Left ventricle myocardium inferior (tissue), 1 donor: ENCODE data around the gene PSMB7. TPM values are rescaled to one million over a fixed set of nuclear protein-coding genes. Genes with fewer than 3 reads are reported as not detected.

Source experiments
- DNase-seq: peaks from one replicate; pipeline ENCODE4 v3.0.0-alpha.2; 2020
- H3K27ac ChIP-seq: fragments of 200-600 bp; replicated peaks from 2 replicates; pipeline ENCODE4 v1.8.0; 2021
- H3K27me3 ChIP-seq: fragments of 200-600 bp; 2 replicates; pipeline ENCODE4 v1.8.0; 2021; ENCODE audit warnings: low read depth
- H3K36me3 ChIP-seq: fragments of 200-600 bp; 2 replicates; pipeline ENCODE4 v1.8.0; 2021
- H3K4me1 ChIP-seq: fragments of 200-600 bp; 2 replicates; pipeline ENCODE4 v1.8.0; 2021
- H3K4me3 ChIP-seq: fragments of 200-600 bp; 2 replicates; pipeline ENCODE4 v1.8.0; 2021; ENCODE audit warnings: mild to moderate bottlenecking, moderate library complexity
- H3K9me3 ChIP-seq: fragments of 200-600 bp; replicated peaks from 2 replicates; pipeline ENCODE4 v1.8.0; 2021
- intact Hi-C: fragments of 100-400 bp; cut with micrococcal nuclease; formaldehyde crosslinking; loops from one replicate; pipeline ENCODE4 v1.11.0; 2022
- long read RNA-seq: library from polyadenylated mRNA; unstranded; transcript quantifications from one replicate; pipeline ENCODE4 v2.0.0, GENCODE V29; 2021
- total RNA-seq: library from RNA; stranded (reverse); fragmentation: NEBNext Ultra II Directional; extraction: Animal tissue kit (Norgen Biotek cat#: 25700); gene quantifications from one replicate; pipeline ENCODE4 v1.2.1, GENCODE V29; 2021
- TF ChIP-seq, protein P1 (sequence below): fragments of 200-600 bp; IDR thresholded peaks from 2 replicates; pipeline ENCODE4 v1.8.0; 2021; ENCODE audit warnings: antibody characterized with exemption, mild to moderate bottlenecking, borderline replicate concordance
- donor health status: DM: no; HTN: yes; CAD: no; lungs with severe emphysema.

The PSMB7 gene
- total RNA-seq = 159 TPM
- long read RNA-seq, transcript PSMB7-201 (8 exons, 980 nt) = major isoform, 104 of 112 reads
- long read RNA-seq, partial matches to known transcripts = 5 of 112 reads
- long read RNA-seq, other reads (novel, unspliced or antisense) = 3 of 112 reads

DNA sequence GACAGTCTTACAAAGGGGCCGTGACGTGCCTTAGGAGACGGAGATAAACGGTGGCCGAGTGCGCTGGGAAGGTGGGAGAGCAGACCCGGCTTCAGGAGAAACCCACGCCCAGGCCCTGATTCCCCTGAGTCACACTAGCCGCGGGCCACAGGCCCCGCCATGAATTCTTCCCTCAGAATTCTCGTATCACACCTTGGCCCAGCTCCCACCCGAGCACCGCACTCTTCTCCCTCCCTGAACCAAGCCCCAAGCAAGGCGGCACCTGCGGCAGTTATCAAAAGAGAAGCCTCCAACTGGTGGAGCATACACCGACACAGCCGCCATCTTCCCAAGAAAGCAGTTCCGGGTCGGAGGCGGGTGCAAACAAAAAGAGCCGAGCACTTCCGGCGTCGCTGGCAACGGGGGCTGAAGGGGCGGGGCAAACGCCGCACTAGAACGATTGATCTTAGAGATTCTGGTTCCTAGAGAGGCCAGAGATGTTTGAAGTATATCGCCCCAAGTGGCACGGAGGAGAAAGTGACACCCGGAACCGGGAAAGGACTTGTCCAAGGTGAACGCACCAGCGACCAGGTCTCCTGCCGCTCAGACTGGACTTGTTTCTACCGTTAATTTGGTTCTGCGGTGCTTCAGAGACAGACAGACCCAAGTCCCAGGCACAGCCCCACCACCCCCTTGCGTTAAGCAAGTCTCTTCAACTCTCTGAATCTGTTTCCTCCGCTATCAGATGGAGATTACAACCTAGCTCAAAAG is at the start of gene PSMB7:
PSMB7 (minus strand) TSS at position 341 of the 750 bp plus-strand sequence; CDS start at position 324, 17 bp downstream.
- peak within 1 kb of the TSS; percentile 82 for H3K4me3 ChIP-seq
- no peaks in the 10 kb centered on the region for H3K27me3 ChIP-seq
- H3K27ac ChIP-seq = peak within 1 kb of the TSS; percentile 47
- TF ChIP-seq, protein P1, sequence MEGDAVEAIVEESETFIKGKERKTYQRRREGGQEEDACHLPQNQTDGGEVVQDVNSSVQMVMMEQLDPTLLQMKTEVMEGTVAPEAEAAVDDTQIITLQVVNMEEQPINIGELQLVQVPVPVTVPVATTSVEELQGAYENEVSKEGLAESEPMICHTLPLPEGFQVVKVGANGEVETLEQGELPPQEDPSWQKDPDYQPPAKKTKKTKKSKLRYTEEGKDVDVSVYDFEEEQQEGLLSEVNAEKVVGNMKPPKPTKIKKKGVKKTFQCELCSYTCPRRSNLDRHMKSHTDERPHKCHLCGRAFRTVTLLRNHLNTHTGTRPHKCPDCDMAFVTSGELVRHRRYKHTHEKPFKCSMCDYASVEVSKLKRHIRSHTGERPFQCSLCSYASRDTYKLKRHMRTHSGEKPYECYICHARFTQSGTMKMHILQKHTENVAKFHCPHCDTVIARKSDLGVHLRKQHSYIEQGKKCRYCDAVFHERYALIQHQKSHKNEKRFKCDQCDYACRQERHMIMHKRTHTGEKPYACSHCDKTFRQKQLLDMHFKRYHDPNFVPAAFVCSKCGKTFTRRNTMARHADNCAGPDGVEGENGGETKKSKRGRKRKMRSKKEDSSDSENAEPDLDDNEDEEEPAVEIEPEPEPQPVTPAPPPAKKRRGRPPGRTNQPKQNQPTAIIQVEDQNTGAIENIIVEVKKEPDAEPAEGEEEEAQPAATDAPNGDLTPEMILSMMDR = peak; percentile 88
- peak; percentile 96 for DNase-seq
- H3K4me1 ChIP-seq = peaks cover 18% of the 10 kb centered on the region
- intact Hi-C loops = no loop called here
- H3K36me3 ChIP-seq = peaks cover 39% of the 10 kb centered on the region
- peaks cover 4% of the 10 kb centered on the region for H3K9me3 ChIP-seq

DNA sequence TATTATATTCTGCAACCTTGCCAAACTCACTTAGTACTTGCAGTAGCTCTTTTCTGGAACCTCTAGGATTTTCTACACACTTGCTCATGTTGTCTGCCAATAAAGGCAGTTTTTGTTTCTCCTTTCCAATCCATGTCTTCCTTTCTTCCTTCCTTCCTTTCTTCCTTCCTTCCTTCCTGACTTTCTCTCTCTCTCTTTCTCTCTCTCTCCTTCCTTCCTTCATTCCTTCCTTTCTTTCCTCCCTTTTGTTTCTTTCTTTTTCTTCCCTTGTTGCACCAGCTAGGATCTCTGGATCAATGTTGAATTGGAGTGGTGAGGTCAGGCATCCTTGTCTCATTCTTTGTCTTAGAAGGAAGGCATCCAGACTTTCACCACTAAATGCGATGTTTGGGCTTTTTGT is 47.5 kb upstream of the PSMB7 start:
- intact Hi-C loops = no loop called here
- DNase-seq = no peak
- Histone ChIP-seq H3K4me3 (no peak overlapping the region), H3K36me3 (no peaks in the 10 kb centered on the region), H3K27me3 (peaks cover 23% of the 10 kb centered on the region), H3K27ac (no peak overlapping the region), H3K4me1 (no peaks in the 10 kb centered on the region), H3K9me3 (peaks cover 4% of the 10 kb centered on the region)
- TF ChIP-seq, protein P1 = no peak

DNA sequence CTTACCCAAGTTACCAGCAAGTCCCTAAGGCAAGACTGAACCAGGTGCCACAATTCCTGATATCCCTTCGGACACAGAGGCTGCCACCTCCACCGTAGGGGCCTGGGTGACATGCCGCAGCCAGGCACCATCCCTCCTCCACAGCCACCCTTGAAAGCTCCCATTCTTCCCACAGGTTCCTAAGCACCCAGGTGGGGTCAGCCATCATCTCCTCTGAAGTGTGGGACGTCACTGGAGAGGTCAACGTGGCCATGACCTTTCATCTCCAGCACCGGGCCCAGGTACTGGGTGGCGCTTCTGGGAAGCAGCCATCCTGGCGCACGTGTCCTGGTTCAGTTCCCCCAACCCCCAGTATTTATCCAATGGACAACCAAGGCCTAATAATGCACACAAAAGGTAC is 43.2 kb upstream of the PSMB7 start:
- no peak overlapping the region for H3K4me3 ChIP-seq
- H3K9me3 ChIP-seq = peaks cover 4% of the 10 kb centered on the region
- intact Hi-C loops = no loop called here
- peaks cover under 1% of the 10 kb centered on the region for H3K4me1 ChIP-seq
- peaks cover 16% of the 10 kb centered on the region for H3K27me3 ChIP-seq
- DNase-seq = no peak
- no peaks in the 10 kb centered on the region for H3K36me3 ChIP-seq
- no peak overlapping the region for H3K27ac ChIP-seq
- TF ChIP-seq, protein P1 = no peak

DNA sequence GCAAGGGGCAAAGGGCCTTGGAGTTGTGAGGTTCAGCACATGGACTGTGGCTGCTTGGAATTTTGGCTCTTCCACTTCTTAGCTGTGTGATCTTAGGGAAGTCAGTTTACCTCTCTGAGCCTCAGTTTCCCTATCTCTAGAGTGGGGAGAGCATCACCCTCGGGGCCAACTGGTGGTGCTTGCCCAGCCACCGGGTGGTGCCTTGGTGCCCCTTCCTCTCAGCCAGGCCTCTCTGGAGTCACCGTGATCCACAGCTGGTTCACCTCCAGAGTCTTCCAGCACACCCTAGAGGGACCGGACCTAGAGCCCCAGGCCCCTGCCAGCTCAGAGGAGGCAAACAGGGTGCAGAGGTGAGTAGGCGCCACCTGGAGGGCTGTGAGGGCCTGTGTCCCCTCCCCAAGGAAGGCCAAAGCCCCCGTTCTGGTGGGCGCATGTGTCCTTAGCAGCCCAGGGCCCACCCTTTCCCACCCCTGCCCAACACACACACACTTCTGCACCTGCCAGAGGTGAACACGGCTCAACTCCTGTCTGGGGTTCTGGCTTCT is 42.7 kb upstream of the PSMB7 start:
- TF ChIP-seq, protein P1 = no peak
- no peak overlapping the region for H3K4me3 ChIP-seq
- H3K27me3 ChIP-seq = peaks cover 21% of the 10 kb centered on the region
- H3K9me3 ChIP-seq = peaks cover 4% of the 10 kb centered on the region
- no peaks in the 10 kb centered on the region for H3K36me3 ChIP-seq
- intact Hi-C loops = no loop called here
- H3K27ac ChIP-seq = no peak overlapping the region
- peaks cover 4% of the 10 kb centered on the region for H3K4me1 ChIP-seq
- DNase-seq = no peak

DNA sequence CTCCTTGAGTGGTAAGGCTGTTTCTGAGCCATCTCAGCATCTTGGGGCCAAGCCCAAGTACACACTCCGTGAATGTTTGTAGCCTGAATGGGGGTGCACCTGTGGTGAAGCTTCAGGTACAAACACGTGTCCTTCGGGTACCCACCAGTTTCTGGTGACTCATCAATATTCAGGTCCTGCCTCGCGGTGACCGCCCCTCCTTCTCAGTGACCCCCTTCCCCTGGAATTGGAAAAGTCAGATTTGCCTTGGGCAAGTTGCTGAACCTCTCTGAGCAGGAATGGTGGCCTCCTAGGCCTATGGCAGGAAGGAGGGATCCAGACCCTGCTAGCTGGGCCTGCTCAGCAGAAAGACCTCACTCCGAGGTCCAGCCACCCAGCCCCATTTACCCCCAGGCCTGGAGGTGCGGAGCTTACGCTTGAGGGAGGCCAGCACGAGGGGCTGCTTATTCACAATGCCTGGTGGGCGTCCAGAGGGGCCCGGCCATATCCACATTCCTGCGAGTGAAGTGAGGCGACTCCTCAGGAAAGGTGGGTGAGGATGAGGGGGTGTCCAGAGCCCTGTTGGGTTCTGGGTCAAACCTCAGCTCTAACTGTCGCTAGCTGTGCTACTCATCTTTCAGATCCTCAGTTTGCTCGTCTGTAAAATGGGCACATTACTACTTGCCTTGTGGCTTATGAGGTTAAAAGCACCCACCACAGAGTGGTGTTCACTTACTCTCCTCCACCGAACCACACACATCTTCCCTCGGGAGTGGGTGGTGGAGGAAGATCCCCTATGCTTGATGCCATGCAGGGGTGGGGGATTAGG is 42.0 kb upstream of the PSMB7 start:
- H3K36me3 ChIP-seq = no peaks in the 10 kb centered on the region
- no peak overlapping the region for H3K4me3 ChIP-seq
- peaks cover 4% of the 10 kb centered on the region for H3K9me3 ChIP-seq
- H3K27me3 ChIP-seq = peaks cover 28% of the 10 kb centered on the region
- peaks cover 4% of the 10 kb centered on the region for H3K4me1 ChIP-seq
- intact Hi-C loops = no loop called here
- TF ChIP-seq, protein P1 = no peak
- no peak overlapping the region for H3K27ac ChIP-seq
- no peak for DNase-seq
